ENCODE measurements around the gene PRPH. TPM values are rescaled to one million over a fixed set of nuclear protein-coding genes. Genes with fewer than 3 reads are reported as not detected.

The PRPH gene
- total and polyA plus RNA-seq, 9 of the 15 experiments (the other 6 are each of a cell fraction or from before 2014, with no cell fraction given): 0.27 to 1.9 (median 1.3) TPM; not detected in 1

DNA sequence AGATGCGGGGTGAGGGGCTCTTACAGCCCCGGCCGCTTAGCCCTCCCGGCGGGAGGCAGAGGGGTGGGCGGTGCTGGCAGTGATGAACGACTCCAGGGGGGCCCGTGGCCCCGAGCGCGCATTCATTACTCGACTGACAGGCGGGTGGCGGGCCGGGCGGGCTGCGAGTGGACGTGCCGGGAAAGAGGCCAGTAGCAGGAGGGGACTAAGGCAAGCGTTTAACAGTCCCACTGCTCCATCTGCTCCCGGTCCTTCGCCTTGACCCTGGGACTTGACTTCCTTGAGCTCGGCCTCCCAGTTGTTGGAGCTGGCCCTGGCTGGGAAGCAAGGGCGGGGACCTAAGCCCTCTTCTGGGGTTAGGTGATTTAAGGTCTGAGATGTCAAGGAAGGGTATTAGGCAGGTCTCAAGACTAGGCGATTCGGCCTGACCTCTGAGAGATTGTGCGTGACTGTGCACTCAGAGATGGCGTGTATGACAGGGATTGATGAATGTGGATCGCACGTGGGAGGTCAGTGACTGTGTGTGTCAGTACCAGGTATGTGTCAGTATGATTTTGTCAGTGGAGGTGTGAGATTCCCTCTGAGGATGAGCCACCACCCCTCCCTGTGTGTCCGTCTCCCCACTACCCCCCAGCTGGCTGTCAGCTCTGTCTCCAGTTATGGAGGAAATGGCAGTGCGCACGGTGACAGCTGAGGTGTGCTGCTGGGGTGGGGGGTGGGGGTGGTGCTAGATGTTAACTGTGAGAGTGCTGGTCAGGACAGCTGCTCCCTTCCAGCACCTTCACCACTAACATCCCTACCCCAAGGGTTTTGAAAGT, 48.2 kb downstream of the PRPH start (continued):
- TF ChIP-seq, protein P1, sequence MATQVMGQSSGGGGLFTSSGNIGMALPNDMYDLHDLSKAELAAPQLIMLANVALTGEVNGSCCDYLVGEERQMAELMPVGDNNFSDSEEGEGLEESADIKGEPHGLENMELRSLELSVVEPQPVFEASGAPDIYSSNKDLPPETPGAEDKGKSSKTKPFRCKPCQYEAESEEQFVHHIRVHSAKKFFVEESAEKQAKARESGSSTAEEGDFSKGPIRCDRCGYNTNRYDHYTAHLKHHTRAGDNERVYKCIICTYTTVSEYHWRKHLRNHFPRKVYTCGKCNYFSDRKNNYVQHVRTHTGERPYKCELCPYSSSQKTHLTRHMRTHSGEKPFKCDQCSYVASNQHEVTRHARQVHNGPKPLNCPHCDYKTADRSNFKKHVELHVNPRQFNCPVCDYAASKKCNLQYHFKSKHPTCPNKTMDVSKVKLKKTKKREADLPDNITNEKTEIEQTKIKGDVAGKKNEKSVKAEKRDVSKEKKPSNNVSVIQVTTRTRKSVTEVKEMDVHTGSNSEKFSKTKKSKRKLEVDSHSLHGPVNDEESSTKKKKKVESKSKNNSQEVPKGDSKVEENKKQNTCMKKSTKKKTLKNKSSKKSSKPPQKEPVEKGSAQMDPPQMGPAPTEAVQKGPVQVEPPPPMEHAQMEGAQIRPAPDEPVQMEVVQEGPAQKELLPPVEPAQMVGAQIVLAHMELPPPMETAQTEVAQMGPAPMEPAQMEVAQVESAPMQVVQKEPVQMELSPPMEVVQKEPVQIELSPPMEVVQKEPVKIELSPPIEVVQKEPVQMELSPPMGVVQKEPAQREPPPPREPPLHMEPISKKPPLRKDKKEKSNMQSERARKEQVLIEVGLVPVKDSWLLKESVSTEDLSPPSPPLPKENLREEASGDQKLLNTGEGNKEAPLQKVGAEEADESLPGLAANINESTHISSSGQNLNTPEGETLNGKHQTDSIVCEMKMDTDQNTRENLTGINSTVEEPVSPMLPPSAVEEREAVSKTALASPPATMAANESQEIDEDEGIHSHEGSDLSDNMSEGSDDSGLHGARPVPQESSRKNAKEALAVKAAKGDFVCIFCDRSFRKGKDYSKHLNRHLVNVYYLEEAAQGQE (IDR thresholded peaks at IDR 0.05; ENCODE audit: borderline replicate concordance): no peak
- TF ChIP-seq, protein P1 (CRISPR knock-in tag; IDR thresholded peaks at IDR 0.05; ENCODE audit: low read depth): no peak
- TF ChIP-seq, protein P2, sequence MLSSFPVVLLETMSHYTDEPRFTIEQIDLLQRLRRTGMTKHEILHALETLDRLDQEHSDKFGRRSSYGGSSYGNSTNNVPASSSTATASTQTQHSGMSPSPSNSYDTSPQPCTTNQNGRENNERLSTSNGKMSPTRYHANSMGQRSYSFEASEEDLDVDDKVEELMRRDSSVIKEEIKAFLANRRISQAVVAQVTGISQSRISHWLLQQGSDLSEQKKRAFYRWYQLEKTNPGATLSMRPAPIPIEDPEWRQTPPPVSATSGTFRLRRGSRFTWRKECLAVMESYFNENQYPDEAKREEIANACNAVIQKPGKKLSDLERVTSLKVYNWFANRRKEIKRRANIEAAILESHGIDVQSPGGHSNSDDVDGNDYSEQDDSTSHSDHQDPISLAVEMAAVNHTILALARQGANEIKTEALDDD (IDR thresholded peaks at IDR 0.05): 0 out of 2 replicates have a peak, but pooled peaks have one; percentile 19
- no peak for TF ChIP-seq NRF1 (conservative IDR thresholded peaks at IDR 0.05 in 1 of 2, IDR thresholded peaks at IDR 0.05 in 1 of 2)
- no peak for TF ChIP-seq XRCC3 (IDR thresholded peaks at IDR 0.05)
- TF ChIP-seq GTF2A2 (tag; IDR thresholded peaks at IDR 0.05): no peak
- TF ChIP-seq, protein P3, sequence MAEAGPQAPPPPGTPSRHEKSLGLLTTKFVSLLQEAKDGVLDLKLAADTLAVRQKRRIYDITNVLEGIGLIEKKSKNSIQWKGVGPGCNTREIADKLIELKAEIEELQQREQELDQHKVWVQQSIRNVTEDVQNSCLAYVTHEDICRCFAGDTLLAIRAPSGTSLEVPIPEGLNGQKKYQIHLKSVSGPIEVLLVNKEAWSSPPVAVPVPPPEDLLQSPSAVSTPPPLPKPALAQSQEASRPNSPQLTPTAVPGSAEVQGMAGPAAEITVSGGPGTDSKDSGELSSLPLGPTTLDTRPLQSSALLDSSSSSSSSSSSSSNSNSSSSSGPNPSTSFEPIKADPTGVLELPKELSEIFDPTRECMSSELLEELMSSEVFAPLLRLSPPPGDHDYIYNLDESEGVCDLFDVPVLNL (CRISPR knock-in tag; IDR thresholded peaks at IDR 0.05; ENCODE audit: low read depth): no peak
- TF ChIP-seq ZNF175 (CRISPR knock-in tag; IDR thresholded peaks at IDR 0.05; ENCODE audit: low read depth): no peak
- TF ChIP-seq HNRNPK (IDR thresholded peaks at IDR 0.05; ENCODE audit: low read depth, low read length, poor library complexity, severe bottlenecking): no peak
- no peak for TF ChIP-seq SMAD3 (CRISPR knock-in tag; conservative IDR thresholded peaks at IDR 0.05)
- TF ChIP-seq, protein P4, sequence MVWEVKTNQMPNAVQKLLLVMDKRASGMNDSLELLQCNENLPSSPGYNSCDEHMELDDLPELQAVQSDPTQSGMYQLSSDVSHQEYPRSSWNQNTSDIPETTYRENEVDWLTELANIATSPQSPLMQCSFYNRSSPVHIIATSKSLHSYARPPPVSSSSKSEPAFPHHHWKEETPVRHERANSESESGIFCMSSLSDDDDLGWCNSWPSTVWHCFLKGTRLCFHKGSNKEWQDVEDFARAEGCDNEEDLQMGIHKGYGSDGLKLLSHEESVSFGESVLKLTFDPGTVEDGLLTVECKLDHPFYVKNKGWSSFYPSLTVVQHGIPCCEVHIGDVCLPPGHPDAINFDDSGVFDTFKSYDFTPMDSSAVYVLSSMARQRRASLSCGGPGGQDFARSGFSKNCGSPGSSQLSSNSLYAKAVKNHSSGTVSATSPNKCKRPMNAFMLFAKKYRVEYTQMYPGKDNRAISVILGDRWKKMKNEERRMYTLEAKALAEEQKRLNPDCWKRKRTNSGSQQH (CRISPR knock-in tag; IDR thresholded peaks at IDR 0.05): no peak
- TF ChIP-seq, protein P5, sequence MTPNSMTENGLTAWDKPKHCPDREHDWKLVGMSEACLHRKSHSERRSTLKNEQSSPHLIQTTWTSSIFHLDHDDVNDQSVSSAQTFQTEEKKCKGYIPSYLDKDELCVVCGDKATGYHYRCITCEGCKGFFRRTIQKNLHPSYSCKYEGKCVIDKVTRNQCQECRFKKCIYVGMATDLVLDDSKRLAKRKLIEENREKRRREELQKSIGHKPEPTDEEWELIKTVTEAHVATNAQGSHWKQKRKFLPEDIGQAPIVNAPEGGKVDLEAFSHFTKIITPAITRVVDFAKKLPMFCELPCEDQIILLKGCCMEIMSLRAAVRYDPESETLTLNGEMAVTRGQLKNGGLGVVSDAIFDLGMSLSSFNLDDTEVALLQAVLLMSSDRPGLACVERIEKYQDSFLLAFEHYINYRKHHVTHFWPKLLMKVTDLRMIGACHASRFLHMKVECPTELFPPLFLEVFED (CRISPR knock-in tag; conservative IDR thresholded peaks at IDR 0.05): no peak

Measured in K562 (cell line).